ENCODE results near the gene MBNL2. TPM values are rescaled to one million over a fixed set of nuclear protein-coding genes. Genes with fewer than 3 reads are reported as not detected.

MBNL2 gene
- total and polyA plus RNA-seq, 2 experiments from 2014 or later = 0.55 to 3.2 TPM

DNA sequence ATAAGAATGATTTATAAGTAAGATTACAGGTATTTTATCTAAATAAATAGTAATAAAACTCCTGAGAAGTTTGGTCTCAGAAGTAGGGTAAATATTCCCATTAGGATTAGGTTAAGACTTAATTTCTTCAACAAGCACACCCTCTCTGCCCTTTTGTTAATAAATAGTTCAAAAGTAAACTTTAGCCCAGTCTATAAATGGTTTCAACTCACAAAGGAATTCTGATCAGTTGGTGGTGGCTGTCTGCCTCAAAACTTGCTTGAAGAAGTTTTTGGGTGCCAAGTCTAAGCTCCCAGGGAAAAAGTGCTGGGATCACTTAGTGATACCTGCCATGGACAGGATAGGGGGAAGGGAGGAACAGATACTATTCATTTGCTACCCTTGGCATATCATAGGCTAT lies 22.9 kb downstream of the MBNL2 start (continued):
- TF ChIP-seq CREB1 (CRISPR knock-in tag; IDR thresholded peaks at IDR 0.05; ENCODE audit: low read depth) = no peak
- TF ChIP-seq REST (IDR thresholded peaks at IDR 0.05; ENCODE audit: unreplicated experiment) = no peak
- TF ChIP-seq, protein P1, sequence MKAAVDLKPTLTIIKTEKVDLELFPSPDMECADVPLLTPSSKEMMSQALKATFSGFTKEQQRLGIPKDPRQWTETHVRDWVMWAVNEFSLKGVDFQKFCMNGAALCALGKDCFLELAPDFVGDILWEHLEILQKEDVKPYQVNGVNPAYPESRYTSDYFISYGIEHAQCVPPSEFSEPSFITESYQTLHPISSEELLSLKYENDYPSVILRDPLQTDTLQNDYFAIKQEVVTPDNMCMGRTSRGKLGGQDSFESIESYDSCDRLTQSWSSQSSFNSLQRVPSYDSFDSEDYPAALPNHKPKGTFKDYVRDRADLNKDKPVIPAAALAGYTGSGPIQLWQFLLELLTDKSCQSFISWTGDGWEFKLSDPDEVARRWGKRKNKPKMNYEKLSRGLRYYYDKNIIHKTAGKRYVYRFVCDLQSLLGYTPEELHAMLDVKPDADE (IDR thresholded peaks at IDR 0.05) = no peak
- TF ChIP-seq ZNF331 (CRISPR knock-in tag; IDR thresholded peaks at IDR 0.05; ENCODE audit: low read depth) = no peak
- no peak for TF ChIP-seq ZNF114 (CRISPR knock-in tag; IDR thresholded peaks at IDR 0.05)
- no peak for TF ChIP-seq STAT1 (IDR thresholded peaks at IDR 0.05; ENCODE audit: unreplicated experiment)

DNA sequence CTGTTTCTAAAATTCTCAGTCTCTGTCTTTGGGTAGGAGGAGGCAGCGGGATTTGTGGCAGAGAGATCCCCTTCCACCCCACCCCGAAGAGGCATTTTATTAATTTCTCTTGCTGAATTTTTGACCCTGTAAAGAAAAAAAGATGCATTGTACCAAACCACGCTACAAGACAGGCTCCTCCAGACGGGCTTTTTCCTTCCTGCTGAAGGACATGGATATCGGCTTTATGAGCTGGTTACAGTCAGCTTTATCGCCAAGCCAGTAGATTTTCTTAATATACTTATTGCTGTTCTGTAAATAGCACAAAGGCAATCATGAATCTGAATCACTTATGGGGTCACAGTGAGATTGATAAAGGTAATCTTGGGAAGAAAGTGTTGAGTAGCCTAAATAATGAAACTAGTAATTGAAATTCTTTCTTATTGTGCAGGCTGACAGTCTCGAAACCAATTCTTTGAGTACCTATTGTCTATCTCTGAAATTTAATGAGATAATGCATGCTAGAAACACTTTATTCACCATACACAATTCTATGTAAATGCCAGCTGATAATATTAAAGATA lies 24.5 kb downstream of the MBNL2 start:
- no peaks in the 10 kb centered on the region for H4K20me1 ChIP-seq (replicated peaks; ENCODE audit: insufficient read depth)
- Mint-ChIP-seq H3K27me3 (ENCODE audit: insufficient read depth, low read depth, poor library complexity) (peaks cover 3% of the 10 kb centered on the region), H3K9me3 (no peaks in the 10 kb centered on the region), H3K4me1 (peaks cover 16% of the 10 kb centered on the region), H3K36me3 (ENCODE audit: low read depth) (no peaks in the 10 kb centered on the region), H3K27ac (no peak overlapping the region), H3K4me3 (no peak overlapping the region)
- DNase-seq (ENCODE audit: low spot score) = no peak
- no peaks in the 10 kb centered on the region for H3K9me2 ChIP-seq (ENCODE audit: insufficient read depth)
- H2AFZ ChIP-seq = no peak overlapping the region
- no peaks in the 10 kb centered on the region for H3K36me3 ChIP-seq (ENCODE audit: insufficient read depth)
- no peaks in the 10 kb centered on the region for H3F3A ChIP-seq (replicated peaks; ENCODE audit: low read depth)
- no peak overlapping the region for H3K27ac ChIP-seq (ENCODE audit: low read depth)
- H3K79me2 ChIP-seq (replicated peaks; ENCODE audit: insufficient read depth) = no peaks in the 10 kb centered on the region
- H3K4me1 ChIP-seq (ENCODE audit: insufficient read depth) = peaks cover 24% of the 10 kb centered on the region
- no peak overlapping the region for H3K4me2 ChIP-seq
- ATAC-seq = no peak
- H3K27me3 ChIP-seq (ENCODE audit: insufficient read depth) = no peaks in the 10 kb centered on the region
- H3K4me3 ChIP-seq = no peak overlapping the region
- no peak for TF ChIP-seq CTCF (conservative IDR thresholded peaks at IDR 0.05; ENCODE audit: low read depth in 2 of 2)
- no peak for TF ChIP-seq EZH2 (IDR thresholded peaks at IDR 0.05; ENCODE audit: low read depth, unreplicated experiment)
- TF ChIP-seq EZH2phosphoT487 (IDR thresholded peaks at IDR 0.05; ENCODE audit: unreplicated experiment) = no peak
- no peak for TF ChIP-seq NANOG (IDR thresholded peaks at IDR 0.05; ENCODE audit: borderline replicate concordance)
- TF ChIP-seq CREB1 (CRISPR knock-in tag; IDR thresholded peaks at IDR 0.05; ENCODE audit: low read depth) = no peak
- no peak for TF ChIP-seq ZNF331 (CRISPR knock-in tag; IDR thresholded peaks at IDR 0.05; ENCODE audit: low read depth)
- no peak for TF ChIP-seq STAT1 (IDR thresholded peaks at IDR 0.05; ENCODE audit: unreplicated experiment)
- no peak for TF ChIP-seq ZNF462 (CRISPR knock-in tag; IDR thresholded peaks at IDR 0.05)
